Neuron (in vitro differentiated cells): ENCODE results near the gene PTPN22.

Experiments
- H2AFZ ChIP-seq: one replicate; pipeline ENCODE4 v1.6.1; 2013; ENCODE audit warnings: low read depth, mild to moderate bottlenecking, inconsistent platforms, low read length, moderate library complexity
- H3K27me3 ChIP-seq: one replicate; pipeline ENCODE4 v1.6.1; 2013; ENCODE audit warnings: low read length; ENCODE audit not compliant: insufficient read depth
- H3K36me3 ChIP-seq: one replicate; pipeline ENCODE4 v1.6.1; 2013; ENCODE audit warnings: low read length; ENCODE audit not compliant: insufficient read depth
- H3K4me1 ChIP-seq: one replicate; pipeline ENCODE4 v1.6.1; 2013; ENCODE audit warnings: low read length; ENCODE audit not compliant: insufficient read depth
- H3K4me3 ChIP-seq: 2 replicates; pipeline ENCODE4 v1.5.1; 2013; ENCODE audit warnings: mild to moderate bottlenecking, low read length, moderate library complexity
- H3K9me3 ChIP-seq: one replicate; pipeline ENCODE4 v1.6.1; 2013; ENCODE audit warnings: low read length

PTPN22 gene

DNA sequence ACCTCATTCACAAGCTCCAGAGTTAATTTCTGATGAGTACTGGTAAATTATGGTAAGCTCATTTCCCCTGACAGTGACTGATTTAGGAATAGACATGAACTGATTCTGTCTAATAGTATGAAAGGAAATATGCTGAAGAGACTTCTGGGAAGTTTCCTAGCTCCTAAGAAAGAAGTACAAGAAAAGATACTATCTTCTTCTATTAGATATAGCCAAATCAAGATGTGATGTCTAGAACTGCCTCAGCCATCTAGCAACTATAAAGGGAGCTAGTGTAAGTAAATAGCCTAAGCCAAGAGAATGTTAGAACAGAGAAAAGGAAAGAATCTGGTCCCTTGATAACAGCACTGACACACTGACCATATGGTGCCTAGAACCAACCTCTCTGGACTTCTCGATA, 101.5 kb downstream of the PTPN22 start:
- H3K4me1 ChIP-seq: peaks cover 40% of the 10 kb centered on the region
- H2AFZ ChIP-seq: no peak overlapping the region

DNA sequence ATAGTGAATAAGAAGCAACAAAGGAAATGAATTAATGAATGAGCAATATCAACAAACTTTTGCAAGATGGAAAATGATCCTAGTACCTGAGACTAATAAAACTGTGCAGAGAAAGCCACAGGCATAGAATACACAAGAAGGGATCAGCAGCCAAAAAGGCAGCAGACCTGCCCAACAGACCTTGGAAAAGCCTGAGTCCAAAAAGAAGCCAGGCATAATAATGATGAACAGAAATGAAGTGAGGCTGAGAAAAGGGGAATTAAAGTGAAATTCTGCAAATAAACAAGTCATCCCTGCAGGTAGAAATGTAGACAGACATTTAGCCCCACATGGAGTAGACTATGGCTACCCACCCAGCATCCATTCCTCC, 101.9 kb downstream of the PTPN22 start:
- H3K4me1 ChIP-seq: peaks cover 40% of the 10 kb centered on the region

More for the DNA sequence above, 101.5 kb downstream of the PTPN22 start:
- Histone ChIP-seq H3K4me3 (no peak overlapping the region), H3K36me3 (peaks cover 34% of the 10 kb centered on the region), H3K27me3 (no peaks in the 10 kb centered on the region), H3K9me3 (no peaks in the 10 kb centered on the region)

DNA sequence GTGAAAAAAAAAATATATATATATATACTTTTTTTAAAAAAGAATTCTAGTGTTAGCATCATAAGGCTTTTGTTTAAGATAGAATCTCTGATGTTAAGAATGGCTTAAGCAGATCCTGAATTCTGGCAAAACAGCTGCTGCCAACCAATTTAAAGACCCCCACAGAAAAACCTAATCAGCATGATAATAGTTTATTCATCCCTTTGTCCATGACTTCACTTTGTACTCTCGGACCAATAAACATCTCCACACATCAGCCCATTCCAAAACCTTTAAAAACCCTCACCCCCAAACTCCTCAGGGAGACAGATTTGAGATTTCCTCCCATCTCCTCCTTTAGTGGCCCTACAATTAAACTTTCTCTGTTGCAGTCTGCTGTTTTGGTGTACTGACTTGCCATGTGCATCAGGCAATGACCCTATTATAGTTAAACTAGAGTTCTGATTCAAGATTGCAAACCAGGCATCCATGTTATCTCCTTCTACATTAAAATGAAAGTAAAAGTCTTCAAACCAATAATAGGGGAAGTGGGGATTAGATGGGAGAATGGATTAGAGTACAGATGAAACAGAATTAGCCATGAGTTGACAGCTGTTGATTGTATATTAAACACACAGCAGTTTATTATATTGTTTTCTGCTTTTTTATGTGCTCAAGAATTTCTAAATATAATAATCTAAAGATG, 102.5 kb downstream of the PTPN22 start:
- H2AFZ ChIP-seq: no peak overlapping the region
- no peaks in the 10 kb centered on the region for H3K27me3 ChIP-seq
- H3K4me1 ChIP-seq: peaks cover 40% of the 10 kb centered on the region
- no peak overlapping the region for H3K4me3 ChIP-seq
- H3K9me3 ChIP-seq: no peaks in the 10 kb centered on the region
- peaks cover 36% of the 10 kb centered on the region for H3K36me3 ChIP-seq

More for the DNA sequence above, 101.9 kb downstream of the PTPN22 start:
- Histone ChIP-seq H3K9me3 (no peaks in the 10 kb centered on the region), H2AFZ (no peak overlapping the region), H3K4me3 (no peak overlapping the region), H3K27me3 (no peaks in the 10 kb centered on the region), H3K36me3 (peaks cover 36% of the 10 kb centered on the region)

DNA sequence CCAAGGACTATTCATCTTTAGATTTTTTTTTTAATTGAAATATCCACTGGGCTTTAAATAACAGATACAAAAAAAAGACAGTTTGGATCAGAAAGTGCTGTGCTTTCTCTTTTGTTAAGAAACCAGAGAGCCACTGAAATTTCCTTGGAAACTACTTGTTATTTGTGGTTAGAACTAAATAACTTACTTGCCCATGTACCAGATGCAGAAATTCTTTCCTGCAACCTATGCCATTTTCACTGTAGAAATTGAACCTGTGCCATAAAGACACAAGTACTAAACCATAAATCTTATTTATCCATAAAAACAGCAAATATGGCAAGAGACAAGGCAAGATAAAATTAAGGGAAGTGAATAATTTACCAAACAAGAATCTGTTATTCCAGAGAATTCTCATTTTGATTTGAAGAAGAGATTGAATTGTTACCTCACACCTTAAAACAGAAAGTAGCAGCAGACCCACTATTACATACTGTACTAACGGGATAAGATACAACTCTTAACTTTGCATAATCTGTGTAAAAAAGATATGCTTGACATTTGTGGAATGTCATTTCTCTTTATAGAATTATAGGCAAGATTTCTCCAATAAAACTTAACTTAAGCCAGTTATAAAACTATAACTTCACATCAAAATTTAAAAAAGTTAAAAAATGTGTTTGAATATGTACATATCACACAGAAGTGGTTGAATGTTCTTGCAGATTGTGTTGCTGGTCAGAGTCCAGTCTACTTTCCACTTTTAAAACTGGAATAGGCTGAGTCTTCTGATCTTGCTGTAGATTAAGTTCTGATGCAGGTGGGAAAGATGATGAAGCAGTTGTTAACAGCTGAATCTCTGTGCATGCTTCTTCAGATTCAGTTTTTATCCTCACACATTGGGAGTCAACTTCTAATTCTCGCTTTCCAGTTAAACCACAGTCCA, 105.9 kb downstream of the PTPN22 start:
- H3K27me3 ChIP-seq: no peaks in the 10 kb centered on the region
- no peak overlapping the region for H2AFZ ChIP-seq
- no peaks in the 10 kb centered on the region for H3K9me3 ChIP-seq
- H3K4me3 ChIP-seq: no peak overlapping the region
- H3K36me3 ChIP-seq: peaks cover 35% of the 10 kb centered on the region
- peaks cover 33% of the 10 kb centered on the region for H3K4me1 ChIP-seq
